Large intestine (tissue), 3 donors: ENCODE results near the gene BTG4. TPM values are rescaled to one million over a fixed set of nuclear protein-coding genes. Genes with fewer than 3 reads are reported as not detected.
A peak's percentile ranks its signal among the peaks of the same experiment; 100 is the strongest.

ENCODE experiments used
- DNase-seq, 2 donors: peaks; one replicate each; pipeline versions ENCODE4 v3.0.0 to v3.0.0-alpha.2; 2013
- H3K27ac ChIP-seq: one replicate; pipeline ENCODE4 v1.5.1; 2013; ENCODE audit warnings: low read length
- H3K27me3 ChIP-seq: 2 replicates; pipeline ENCODE4 v1.6.1; 2013; ENCODE audit warnings: low read length; ENCODE audit not compliant: control insufficient read depth, insufficient read depth
- H3K36me3 ChIP-seq: 2 replicates; pipeline ENCODE4 v1.6.1; 2013; ENCODE audit warnings: low read length; ENCODE audit not compliant: control insufficient read depth, insufficient read depth
- H3K4me1 ChIP-seq: one replicate; pipeline ENCODE4 v1.6.1; 2013; ENCODE audit warnings: low read length; ENCODE audit not compliant: control insufficient read depth, insufficient read depth
- H3K4me3 ChIP-seq: one replicate; pipeline ENCODE4 v1.5.1; 2013; ENCODE audit warnings: low read length
- H3K9me3 ChIP-seq: one replicate; pipeline ENCODE4 v1.6.1; 2013; ENCODE audit warnings: mild to moderate bottlenecking, low read depth, low read length, moderate library complexity; ENCODE audit not compliant: control insufficient read depth
- WGBS: methylation state at CpG from one replicate; pipeline ENCODE4 v1.1.5; 2013; ENCODE audit warnings: low lambda C conversion rate; ENCODE audit not compliant: insufficient coverage; 5-methylcytosine and 5-hydroxymethylcytosine counted together
- polyA plus RNA-seq: library from polyadenylated mRNA; unstranded; fragments of 120-200 nt; gene quantifications from one replicate; pipeline ENCODE4 v1.2.1, GENCODE V29; 2013

The BTG4 gene
- polyA plus RNA-seq, 1 donor: not detected

DNA sequence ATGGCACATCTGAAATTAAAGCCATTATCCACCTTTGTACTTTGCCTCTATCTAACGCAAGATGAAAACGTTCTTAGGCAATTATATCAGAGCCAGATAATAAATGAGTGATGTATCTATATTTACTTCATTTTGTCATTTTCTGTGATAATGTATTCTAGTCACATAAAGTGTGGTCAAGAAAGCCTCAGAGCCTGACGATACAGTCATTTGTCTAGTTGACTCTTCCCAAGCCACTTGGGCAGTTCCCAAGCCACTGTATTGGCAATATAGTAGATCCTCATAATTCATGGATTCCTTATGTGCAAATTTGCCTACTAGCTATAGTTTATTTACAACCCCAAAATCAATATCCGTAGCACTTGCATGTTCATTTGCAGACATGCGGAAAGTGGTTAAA lies 10.2 kb upstream of the BTG4 start:
- Histone ChIP-seq H3K27me3 (peaks cover 8% of the 10 kb centered on the region), H3K4me3 (no peak overlapping the region), H3K9me3 (no peaks in the 10 kb centered on the region), H3K4me1 (no peaks in the 10 kb centered on the region), H3K27ac (no peak overlapping the region), H3K36me3 (no peaks in the 10 kb centered on the region)
- no peak for DNase-seq
- 100% methylated on average over 2 of the region's 5 CpGs for WGBS

DNA sequence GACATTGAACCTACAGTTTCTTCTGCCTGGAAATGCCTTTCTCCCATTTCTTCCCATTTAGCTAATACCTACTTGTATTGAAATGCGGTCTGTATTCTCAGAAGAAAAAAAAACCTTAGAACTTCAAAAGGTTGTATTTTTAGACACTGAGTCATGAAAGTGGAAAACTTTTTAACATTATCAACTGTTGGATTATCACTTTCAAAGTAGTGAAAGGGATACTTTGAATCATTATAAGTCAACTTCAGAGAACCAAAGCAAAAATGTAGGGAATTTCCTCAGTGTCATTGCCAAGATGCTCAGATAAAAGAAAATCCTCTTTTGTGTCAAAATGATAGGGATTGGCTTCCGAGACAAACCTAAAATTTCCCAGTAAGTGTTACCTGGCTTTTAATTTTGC lies 8.9 kb upstream of the BTG4 start:
- Histone ChIP-seq H3K27me3 (peaks cover 11% of the 10 kb centered on the region), H3K36me3 (no peaks in the 10 kb centered on the region), H3K9me3 (no peaks in the 10 kb centered on the region), H3K27ac (no peak overlapping the region), H3K4me3 (no peak overlapping the region), H3K4me1 (no peaks in the 10 kb centered on the region)
- DNase-seq: no peak
- 86% methylated on average over 2 of the region's 2 CpGs for WGBS

- H3K4me1 ChIP-seq: no peaks in the 10 kb centered on the region
- H3K27me3 ChIP-seq: peaks cover 8% of the 10 kb centered on the region
- no peak overlapping the region for H3K4me3 ChIP-seq
- DNase-seq: no peak
- no peaks in the 10 kb centered on the region for H3K36me3 ChIP-seq
- H3K9me3 ChIP-seq: no peaks in the 10 kb centered on the region
- H3K27ac ChIP-seq: no peak overlapping the region
- WGBS: no CpG with 5 or more reads among the region's 2 CpGs
These were observed 8.4 kb upstream of the BTG4 start for GRCh38 chr11:111520560-111520959.

- no peak for DNase-seq
- H3K36me3 ChIP-seq: no peaks in the 10 kb centered on the region
- no peak overlapping the region for H3K27ac ChIP-seq
- H3K27me3 ChIP-seq: peaks cover 25% of the 10 kb centered on the region
- no peak overlapping the region for H3K4me3 ChIP-seq
- no peaks in the 10 kb centered on the region for H3K9me3 ChIP-seq
- WGBS: no CpG with 5 or more reads among the region's 1 CpG
- H3K4me1 ChIP-seq: no peaks in the 10 kb centered on the region
These were observed 6.5 kb upstream of the BTG4 start for GRCh38 chr11:111518668-111519067.

DNA sequence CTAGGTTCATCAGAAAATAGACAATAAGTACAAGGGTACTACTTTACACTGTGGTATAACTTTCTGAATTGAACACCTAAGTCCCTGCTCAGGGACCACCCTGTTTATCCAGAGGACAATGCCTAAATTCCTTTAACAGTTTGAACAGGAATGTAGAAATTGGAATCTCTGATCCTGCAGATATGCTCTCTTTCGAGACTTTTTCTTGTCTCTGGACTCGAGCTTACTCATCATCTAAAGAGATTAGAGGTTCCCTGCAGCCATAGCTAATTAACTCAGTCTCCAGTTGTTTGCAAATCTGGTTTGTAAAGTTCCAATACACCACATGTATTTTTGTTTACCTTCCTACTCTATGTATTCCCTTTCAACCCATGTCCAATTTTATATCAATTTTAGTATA lies 3.4 kb upstream of the BTG4 start:
- H3K4me1 ChIP-seq: no peaks in the 10 kb centered on the region
- H3K36me3 ChIP-seq: no peaks in the 10 kb centered on the region
- no CpG with 5 or more reads among the region's 2 CpGs for WGBS
- no peaks in the 10 kb centered on the region for H3K9me3 ChIP-seq
- H3K4me3 ChIP-seq: no peak overlapping the region
- no peak overlapping the region for H3K27ac ChIP-seq
- peaks cover 45% of the 10 kb centered on the region for H3K27me3 ChIP-seq
- no peak for DNase-seq

GRCh38 chr11:111514216-111515031 lies 2.2 kb upstream of the BTG4 start, which contains the start of gene HOATZ:
Gene HOATZ (plus strand): TSS chr11:111514778. CDS start chr11:111514785, 7 bp downstream.
- WGBS: no CpG with 5 or more reads among the region's 39 CpGs
- H3K4me1 ChIP-seq: no peaks in the 10 kb centered on the region
- H3K36me3 ChIP-seq: no peaks in the 10 kb centered on the region
- DNase-seq: peak in 1 of 2 donors; percentile 18
- no peak within 1 kb of the TSS for H3K27ac ChIP-seq
- H3K27me3 ChIP-seq: peaks cover 51% of the 10 kb centered on the region
- H3K9me3 ChIP-seq: no peaks in the 10 kb centered on the region
- no peak within 1 kb of the TSS for H3K4me3 ChIP-seq

DNA sequence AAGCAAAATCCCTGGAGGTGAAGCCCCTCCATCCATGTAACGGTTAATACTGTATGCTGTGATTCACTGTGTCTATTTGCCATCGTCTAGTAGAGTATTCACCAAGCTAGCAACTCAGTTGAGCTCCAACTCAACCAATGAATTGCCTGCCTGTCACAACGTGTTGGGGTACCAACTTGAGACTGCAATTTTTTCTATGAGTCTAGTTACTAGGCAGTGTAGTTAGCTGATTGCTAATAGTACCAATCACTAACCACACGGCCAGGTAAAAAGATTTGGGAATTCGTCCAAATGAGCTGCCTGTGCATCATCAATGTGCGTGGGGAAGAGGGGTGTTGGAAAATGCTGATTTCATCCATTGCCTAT lies 1.0 kb upstream of the BTG4 start:
- WGBS: 33% methylated on average over 1 of the region's 6 CpGs
- peak in 1 of 2 donors; percentile 4 for DNase-seq
- no peaks in the 10 kb centered on the region for H3K9me3 ChIP-seq
- no peaks in the 10 kb centered on the region for H3K4me1 ChIP-seq
- no peak overlapping the region for H3K4me3 ChIP-seq
- H3K36me3 ChIP-seq: no peaks in the 10 kb centered on the region
- H3K27me3 ChIP-seq: peaks cover 53% of the 10 kb centered on the region
- no peak overlapping the region for H3K27ac ChIP-seq

GRCh38 chr11:111510311-111510710 lies 1.9 kb downstream of the BTG4 start:
- no peak for DNase-seq
- Histone ChIP-seq H3K4me1 (no peaks in the 10 kb centered on the region), H3K36me3 (no peaks in the 10 kb centered on the region), H3K27me3 (peaks cover 55% of the 10 kb centered on the region), H3K4me3 (no peak overlapping the region), H3K27ac (no peak overlapping the region), H3K9me3 (no peaks in the 10 kb centered on the region)
- 80% methylated on average over 1 of the region's 1 CpG for WGBS

DNA sequence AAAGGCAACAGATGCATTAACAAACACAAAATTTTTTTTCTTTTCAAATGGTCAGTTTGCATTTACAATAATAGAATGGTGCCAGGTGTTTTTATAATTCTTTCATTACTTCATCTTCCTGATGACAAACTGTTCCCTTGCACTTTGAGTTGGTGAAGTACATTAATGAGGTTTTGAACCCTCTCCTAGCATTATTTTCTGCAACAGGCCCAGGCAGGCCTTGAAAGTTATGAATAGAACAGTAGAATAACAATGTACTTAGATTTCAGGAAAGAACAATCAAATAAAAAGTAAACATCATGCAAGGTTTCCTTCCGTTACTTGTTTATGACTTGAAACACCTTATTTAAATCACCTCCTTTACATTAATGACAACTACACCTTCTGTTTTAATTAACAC lies 9.6 kb downstream of the BTG4 start:
- DNase-seq: no peak
- WGBS: 100% methylated on average over 1 of the region's 1 CpG
- no peaks in the 10 kb centered on the region for H3K4me1 ChIP-seq
- no peak overlapping the region for H3K4me3 ChIP-seq
- no peaks in the 10 kb centered on the region for H3K36me3 ChIP-seq
- H3K27me3 ChIP-seq: peaks cover 13% of the 10 kb centered on the region
- no peak overlapping the region for H3K27ac ChIP-seq
- H3K9me3 ChIP-seq: no peaks in the 10 kb centered on the region

DNA sequence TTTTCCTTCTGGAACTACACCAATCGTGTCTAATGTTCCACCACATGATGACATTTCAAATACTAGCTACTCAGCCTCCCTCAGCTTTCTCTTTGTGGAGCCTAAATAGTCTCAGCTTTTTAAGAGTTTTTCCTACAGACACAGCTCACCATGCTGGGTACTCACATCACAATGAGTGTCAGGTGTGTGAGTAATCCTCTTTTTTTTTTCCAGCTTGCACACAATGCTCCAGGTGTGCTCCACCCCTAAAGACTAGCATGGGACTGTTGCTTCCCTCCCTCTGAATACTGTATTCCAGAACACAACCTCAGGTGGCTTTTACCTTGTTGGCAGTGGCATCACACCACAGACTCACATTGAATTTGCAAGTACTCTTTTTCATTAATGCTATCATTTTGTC lies 11.7 kb downstream of the BTG4 start:
- Histone ChIP-seq H3K27ac (no peak overlapping the region), H3K27me3 (peaks cover 10% of the 10 kb centered on the region), H3K4me1 (no peaks in the 10 kb centered on the region), H3K4me3 (no peak overlapping the region), H3K9me3 (no peaks in the 10 kb centered on the region), H3K36me3 (no peaks in the 10 kb centered on the region)
- no peak for DNase-seq
- WGBS: no CpG with 5 or more reads among the region's 1 CpG

GRCh38 chr11:111499483-111499882 lies 12.7 kb downstream of the BTG4 start:
- no peaks in the 10 kb centered on the region for H3K36me3 ChIP-seq
- DNase-seq: no peak
- WGBS: no CpG with 5 or more reads among the region's 5 CpGs
- peaks cover 12% of the 10 kb centered on the region for H3K27me3 ChIP-seq
- H3K4me1 ChIP-seq: no peaks in the 10 kb centered on the region
- no peak overlapping the region for H3K27ac ChIP-seq
- no peaks in the 10 kb centered on the region for H3K9me3 ChIP-seq
- H3K4me3 ChIP-seq: no peak overlapping the region
